ENCODE results near the gene XYLT1.

The XYLT1 gene

DNA sequence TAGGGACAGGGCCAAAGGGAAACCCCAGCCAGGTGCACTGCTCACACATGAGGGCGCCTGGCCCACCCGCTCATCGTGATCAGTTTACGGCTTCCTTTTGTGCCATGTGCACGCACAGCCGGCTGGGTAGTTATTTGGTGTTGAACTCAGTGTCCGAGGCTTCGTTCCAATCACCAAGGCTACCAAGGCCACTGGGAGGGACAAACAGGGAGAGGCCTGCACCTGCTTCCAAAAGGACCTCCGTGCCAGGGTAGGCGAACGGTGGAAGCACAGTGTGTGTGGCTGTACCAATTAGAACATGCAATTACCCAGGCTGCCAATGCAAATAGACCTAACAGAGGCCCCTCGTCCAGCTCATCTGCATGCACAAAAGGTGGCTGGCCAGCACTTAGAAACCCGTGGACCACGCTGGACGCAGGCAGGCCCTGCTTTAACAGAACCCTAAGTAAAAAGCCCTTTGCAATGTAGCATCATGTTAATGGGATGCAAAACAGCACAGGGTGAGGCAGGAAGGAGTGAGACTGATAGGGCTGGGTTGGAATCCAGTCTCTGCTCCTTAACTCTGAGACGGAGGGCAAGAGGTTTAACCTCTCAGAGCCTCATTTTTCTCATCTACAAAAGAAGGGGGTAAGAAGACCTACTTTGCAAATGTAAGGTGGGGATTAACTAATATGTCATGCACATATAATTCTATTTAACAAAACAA is 204.0 kb downstream of the XYLT1 start:
- DNase-seq (ENCODE audit: low read depth in 2 of 2, low spot score in 1 of 2), result no peak

DNA sequence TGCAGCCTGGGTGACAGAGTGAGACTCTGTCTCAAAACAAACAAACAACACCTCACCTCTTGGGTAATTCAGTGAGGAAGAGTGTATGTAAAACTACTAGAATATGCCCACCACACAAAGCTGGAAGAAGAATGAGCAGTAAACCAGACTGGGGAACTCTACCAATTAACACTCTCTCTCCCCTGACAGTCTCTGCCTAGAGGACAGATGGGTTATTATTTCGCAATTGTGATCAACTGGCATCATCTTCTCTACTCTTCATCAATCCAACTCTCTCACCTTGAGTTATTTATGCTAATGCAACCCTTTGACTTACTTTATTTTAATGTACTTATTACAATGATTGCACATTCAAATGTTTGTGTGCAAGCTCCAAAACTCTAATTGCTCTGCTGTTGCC is 205.6 kb downstream of the XYLT1 start:
- DNase-seq (ENCODE audit: low read depth in 2 of 2, low spot score in 1 of 2), result no peak

DNA sequence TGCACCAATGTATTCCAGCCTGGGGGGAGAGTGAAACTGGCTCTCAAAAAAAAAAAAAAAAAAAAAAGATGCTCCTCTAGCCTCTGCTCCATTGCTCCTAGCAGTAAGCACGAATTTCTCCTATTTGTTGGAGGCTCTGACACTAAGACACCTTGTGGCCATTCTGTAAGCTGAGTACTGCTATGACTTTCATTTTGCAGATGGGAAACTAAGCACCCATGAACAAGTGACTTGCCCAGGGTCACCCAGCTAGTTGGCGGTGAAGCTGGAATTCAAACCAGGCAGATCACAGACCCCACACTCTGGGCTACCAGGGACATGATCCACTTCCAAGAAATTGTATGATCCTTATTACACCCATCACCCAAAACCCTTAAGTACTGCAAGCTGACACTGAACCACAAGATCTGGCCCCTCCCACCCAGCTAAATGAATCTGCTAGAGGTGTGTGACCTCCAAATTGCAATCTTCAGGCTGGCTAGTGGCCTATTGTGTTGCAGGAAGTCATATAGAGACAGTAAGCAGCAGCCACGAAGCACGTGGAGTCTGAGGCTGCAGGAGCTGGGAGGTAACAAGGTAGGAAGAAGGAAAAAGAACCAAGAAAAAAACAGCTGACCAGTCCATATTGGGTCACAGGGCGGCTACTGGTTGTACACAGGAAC is 209.4 kb downstream of the XYLT1 start:
- no peak for DNase-seq (ENCODE audit: low read depth in 2 of 2, low spot score in 1 of 2)

DNA sequence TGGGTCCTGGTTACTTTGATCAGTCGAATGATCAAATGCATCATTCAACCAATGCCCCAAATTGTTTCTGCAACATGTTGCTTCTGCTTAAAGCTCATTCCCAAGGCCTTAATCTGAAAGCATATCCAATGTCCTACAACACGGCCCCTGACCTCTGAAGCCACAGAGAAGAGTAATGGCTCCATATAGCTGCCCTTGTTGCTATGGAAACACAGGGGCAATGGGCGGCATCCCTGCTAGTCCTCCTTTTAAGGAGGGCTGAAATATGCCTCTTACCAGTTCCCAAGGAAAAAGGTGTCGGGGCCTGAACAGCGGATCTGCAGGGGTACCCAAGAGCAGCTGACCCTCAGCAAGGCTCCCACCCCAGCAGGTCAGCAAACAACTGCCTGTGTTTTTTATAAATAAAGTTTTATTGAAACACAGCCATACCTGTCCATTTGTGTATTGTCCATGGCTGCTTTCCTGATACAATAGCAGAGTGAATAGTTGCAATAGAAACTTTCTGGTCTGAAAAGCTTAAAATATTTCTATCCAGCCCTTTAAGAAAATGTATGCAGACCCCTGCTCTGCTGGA is 210.4 kb downstream of the XYLT1 start:
- DNase-seq (ENCODE audit: low read depth in 2 of 2, low spot score in 1 of 2), result no peak

DNA sequence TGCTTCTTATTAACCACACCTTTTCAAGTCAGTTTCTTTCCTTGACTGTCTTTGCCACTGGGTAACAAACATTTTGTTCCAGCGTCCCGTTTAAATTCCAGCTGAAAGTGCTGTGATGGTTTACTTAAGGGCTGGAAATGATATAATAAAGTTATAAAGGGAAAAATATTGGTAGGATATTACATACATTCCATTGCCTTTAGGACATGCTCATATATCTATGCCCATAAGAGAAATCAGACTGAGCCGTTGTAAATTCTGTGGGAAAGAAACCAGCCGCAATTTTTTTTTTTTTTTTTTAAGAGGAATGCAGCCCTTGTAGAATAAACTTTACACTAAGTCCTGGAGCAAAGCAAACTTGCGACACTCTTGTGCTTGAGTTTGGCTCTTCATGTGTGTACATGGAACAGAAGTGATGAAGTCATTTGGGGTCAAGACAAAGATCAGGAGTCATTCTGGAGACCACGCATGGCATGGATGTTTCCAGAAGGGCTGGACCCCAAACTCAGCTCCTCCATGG is 210.9 kb downstream of the XYLT1 start:
- DNase-seq (ENCODE audit: low read depth in 2 of 2, low spot score in 1 of 2), result no peak

DNA sequence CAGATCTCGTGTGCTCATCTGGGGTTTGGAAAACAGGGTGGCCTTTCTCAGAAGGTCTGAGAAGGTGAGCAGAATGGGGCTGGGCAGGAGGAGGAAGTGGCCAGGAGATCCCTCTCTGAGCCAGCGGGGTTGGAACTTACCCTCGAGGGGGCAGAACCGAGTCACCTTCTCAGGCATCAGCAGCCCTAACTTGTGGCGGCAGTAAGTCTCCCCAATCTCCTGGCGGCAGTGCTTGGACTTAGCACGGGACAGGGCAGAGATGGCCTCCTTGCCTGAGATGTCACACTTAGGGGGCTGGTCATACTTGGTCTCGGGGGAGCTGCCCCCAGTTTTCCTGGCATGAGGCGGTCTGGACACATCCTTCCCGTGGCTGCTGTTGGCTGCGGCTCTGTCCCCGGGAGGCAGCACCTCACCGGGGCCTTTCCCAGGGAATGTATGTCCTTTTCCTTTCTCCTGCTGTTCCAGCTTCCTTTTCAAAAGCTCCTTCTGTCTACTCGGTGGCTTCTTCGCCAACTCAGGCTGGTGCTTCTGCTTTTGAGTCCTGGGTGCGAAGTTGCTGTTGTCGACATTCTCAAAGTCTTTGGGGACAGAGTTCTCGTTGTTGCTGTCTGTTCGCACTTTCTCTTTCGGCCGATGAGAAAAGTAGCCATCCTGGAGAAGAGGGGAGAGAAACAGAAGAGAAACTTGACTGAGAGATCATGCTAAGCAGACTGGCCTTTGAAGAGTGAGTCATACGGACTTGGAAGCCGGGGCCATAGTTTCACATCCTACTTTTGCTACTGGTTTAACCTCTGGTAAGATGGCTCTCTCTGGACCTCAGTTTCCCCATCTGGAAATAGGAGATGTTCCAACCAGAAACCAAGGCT is 211.7 kb downstream of the XYLT1 start:
- DNase-seq (ENCODE audit: low read depth in 2 of 2, low spot score in 1 of 2), result no peak

DNA sequence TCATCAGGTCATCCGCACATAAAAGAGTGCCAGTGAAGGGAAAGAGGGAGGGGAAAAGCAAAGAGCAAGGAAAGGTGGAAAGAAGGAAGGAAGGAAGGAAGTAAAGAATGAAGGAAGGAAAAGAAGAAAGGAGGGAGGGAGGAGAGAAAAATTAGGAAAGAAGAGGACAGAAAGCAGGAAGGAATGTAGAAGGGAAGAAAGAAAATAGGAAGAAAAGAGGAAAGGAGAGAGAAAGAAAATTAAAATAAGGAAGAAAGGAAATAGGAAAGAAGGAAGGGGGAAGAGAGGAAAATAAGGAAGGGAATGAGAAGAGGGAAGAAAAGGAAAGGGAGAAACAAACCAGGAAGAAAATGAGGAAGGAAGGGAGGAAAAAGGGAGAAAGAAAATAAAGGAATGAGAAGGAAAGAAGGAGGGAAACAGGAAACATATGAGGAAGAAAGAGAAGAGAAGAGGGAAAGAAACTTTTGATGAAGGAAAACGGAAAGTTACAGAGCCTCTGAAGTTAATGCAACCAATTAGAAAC is 212.6 kb downstream of the XYLT1 start:
- no peak for DNase-seq (ENCODE audit: low read depth in 2 of 2, low spot score in 1 of 2)

DNA sequence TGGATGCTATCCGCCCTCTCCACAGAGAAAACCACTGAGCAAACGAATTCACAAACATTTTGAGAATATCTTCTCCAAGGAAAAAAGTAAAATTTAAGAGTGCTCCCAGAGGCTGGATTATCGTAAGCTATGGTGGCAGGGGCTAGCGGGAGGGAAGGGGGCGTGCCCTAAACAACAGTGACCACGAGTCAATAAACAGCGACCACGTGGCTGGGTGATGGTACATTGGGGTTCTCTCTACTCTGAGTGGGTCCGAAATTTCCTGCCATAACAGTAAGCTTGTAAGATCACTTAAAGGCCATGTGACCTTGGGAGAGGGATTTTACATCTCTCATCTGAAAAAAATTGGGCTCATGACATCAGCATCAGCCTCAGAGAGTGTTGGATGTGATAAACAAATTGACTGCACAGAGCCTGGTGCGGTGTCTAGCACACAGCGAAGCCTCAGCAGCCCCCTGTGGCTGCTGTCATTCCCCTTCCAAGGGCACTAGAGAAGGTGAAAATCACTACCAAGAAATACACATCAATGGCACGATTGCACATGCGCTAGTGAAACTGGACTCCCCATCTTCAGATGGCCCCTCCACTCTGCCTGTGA is 213.2 kb downstream of the XYLT1 start:
- no peak for DNase-seq (ENCODE audit: low read depth in 2 of 2, low spot score in 1 of 2)

DNA sequence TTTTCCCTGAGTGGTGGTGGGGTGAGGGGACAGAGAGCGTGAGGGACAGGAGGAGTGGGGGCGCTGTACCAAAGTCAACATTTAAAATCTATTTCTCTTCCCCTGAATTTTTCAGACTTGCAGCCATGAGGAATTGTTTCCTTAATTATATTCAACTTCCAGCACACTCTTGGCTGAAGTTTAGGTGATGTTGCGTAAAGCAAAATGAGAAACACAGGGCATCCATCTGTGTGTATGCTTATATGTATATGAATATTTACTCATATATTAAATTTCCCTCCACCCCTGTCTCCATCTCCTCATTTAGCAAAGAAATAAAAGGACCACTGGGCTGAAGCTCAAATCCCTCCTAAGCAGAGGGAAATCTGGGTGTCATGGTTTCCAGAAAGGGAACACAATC is 218.1 kb downstream of the XYLT1 start:
- no peak for DNase-seq (ENCODE audit: low read depth in 2 of 2, low spot score in 1 of 2)

DNA sequence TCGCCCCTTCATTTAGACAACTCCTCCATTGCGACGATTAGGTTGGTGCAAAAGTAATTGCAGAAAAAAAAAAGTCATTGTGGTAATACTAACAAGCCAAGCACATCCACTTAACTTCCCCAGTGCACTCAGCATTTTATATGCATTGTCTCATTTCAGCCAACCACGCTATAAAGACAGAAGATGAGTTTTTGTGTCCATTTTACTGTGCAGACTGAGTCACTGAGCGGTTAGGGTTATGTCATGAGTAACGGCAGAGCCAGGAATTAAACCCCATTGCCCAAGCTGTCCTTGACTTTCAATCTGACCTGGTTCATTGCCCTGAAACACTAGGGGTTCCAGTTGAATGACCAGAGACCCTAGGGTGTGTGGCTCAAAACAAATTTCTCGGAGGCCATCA is 218.7 kb downstream of the XYLT1 start:
- no peak for DNase-seq (ENCODE audit: low read depth in 2 of 2, low spot score in 1 of 2)

DNA sequence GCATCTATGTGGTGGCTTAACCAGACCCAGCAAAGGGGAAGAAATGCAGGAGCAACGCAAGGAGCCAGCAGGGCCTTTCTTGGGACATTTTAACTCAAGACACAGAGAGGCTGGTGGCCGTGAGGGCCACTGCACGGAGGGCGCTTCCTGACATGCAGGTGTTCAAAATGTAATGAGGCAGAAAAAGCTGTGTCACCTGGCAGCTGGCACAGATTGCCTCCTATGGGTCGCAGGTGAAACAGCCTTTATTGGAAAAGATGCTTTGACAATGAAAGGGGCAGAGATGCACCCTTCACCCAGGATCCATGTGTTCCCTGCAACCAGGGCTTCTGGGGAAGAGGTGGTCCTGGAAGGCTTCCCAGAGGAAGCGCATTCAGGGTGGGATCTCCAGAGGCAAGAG is 219.3 kb downstream of the XYLT1 start:
- no peak for DNase-seq (ENCODE audit: low read depth in 2 of 2, low spot score in 1 of 2)

DNA sequence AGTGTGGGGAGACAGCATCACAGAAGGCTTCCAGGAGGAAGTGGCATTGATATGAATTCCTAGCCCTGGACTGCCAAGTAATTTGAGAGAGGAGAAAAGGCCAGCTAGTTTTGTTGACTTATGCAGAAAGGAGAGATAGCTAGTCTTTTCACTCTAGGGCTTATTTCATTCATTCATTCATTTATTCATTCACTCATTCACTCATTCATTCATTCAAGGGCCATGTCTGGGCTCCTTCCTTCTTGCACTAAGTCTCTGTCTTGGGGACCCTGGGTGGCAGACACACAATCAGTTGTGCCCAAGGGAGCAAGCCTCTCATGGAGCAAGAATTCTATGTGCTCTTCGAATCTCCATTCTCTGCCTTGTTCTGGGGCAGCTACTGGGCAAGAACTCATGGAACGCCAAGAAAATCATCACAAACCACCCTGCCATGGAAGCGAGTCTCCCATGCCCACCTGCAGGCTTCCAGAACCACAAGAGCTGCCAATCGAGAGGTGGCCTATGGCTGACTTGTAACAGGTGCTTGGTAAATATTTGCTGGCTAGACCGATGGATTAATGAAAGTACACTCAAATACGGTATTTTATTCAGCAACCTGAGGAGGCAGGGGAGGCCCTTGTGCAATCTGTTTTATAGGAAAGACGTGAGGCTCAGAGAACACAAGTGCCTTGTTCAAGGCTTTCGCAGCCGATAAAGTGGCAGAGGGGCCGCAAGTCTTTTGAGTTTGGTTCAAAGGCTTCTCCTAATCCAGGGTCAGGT is 223.6 kb downstream of the XYLT1 start:
- DNase-seq (ENCODE audit: low read depth in 2 of 2, low spot score in 1 of 2), result no peak

DNA sequence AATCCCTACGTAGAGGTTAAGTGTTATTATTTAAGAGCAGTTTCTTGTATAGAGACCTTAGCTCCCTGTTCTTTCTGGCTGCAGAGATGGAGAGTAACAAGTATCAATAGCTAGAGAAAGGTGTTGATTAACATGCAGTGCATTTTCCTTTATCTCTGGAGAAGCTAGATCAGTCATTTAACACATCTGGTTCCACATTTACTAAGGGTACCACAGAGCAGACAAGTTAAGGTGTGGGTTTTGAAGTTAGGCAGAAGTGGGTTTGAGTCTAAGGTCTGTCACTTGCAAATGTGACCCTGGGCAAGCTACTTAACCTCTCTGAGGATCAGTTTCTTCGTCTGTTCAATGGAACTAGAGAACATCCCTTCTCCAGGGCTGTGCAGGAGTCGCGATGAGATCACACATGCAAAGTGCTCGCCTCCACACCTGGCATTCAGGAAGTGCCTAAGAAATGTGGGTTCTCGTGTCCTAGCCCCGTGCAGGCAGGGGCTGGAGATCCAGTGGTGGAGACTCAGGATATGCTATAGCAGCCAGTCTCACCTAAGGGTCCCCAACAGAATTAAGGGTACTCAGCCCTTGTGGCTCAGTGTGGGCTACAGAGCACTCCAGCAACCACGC is 224.4 kb downstream of the XYLT1 start:
- no peak for DNase-seq (ENCODE audit: low read depth in 2 of 2, low spot score in 1 of 2)

DNA sequence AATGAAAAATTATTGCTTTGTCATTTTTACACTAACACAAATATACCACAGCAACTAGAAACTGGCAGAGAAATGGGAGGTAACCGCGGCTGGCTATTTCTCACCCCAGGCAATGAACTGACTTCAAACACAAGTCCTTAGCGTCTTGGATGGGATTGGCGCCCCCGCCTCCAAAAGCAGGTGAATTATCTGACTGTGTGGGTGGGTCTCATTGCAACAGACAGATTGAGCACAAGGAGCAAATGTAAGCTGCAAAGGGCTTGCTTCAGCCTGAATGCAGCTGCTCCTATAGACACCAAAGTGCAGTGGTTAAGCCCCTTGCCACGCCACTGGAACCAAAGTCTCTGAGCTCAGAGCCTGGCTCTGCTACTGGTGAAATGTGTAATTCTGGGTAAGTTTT is 225.0 kb downstream of the XYLT1 start:
- DNase-seq (ENCODE audit: low read depth in 2 of 2, low spot score in 1 of 2), result no peak

DNA sequence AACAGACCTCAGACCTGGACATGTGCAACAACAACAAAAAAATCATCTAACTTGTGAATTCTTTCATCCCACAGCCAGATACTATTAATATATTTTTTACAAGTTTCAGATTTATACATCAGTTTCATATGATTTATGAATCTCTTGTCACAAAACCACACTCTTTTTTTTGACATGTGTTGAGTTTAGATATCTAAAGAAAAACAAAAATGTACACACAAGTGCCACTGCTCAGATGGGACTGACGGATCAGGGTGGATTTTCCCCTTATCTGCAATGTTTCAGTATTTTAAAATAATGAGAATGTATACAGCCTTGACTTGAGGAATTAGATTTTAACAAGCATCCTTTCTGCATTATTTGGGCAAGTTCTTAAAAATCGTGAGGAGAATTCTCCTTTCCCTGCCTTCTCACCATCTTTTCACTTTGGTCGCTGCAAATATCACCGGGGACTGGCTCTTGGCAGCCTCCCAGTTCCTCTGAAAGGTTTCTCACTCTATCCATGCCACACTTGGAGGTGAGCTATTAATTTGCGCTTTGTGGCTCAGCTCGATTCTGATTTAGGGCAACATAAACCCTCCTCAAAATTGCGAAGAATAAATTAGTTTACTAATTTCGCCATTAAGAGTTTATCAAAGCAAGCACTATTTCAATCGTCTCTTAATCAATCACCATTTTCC is 225.7 kb downstream of the XYLT1 start:
- DNase-seq (ENCODE audit: low read depth in 2 of 2, low spot score in 1 of 2), result no peak

DNA sequence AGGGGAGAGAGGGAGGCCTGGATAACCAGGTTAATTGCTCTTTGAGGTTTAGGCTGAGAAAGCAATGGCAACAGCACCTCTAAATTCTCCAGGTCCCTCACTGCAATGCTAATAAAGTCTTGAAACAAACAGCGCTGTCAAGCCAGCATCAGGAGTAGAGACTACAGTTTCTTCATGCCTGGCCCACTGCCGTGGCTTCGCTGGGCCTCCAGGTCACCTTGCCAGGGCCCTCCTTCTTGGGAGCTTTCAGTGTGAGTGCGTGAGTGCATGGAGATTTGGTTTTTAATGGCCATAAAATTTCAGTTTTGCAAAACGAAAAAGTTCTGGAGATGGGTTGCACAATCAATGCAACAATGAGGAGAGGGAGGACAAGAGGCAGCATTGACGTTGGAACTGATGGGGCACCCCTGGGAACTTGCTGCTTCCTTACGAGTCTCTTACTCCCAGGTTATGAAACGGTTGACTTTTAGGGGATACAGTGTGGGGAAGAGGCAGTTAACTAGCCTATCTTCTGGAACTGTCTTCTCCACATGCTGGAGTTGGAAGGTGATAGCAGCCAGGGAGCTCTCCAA is 229.4 kb downstream of the XYLT1 start:
- no peak for DNase-seq (ENCODE audit: low read depth in 2 of 2, low spot score in 1 of 2)

DNA sequence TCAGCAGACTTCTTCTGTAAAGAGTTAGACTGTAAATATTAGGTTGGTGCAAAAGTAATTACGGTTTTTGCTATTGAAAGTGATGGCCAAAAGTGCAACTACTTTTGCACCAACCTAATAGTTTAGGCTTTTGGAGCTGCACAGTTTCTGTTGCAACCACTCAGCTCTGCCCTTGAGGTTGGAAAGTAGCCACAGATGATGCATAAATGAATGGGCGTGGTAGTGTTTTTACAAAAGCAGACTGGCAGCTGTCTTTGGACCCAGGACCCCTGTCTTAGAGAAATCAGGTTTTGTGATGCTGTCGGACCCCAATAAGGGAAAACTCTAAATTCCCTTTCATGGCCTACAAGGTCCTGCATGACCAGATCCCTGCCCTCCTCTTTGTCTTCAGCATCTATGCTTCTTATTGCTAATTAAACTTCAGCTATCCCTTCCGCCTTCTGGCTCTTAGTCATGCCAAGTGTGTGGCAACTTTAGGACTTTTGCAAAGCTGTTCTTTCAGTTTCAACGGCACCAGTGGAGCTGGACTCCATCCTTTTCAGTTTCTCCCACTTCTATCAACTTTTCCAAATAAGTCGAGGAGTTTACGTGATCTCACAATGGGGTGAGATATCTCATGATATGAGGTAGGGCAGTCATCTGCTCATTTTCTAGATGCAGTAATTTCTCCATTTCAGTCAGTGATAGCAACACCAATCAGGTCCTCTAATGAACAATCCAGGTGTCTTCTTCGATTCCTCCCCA is 232.3 kb downstream of the XYLT1 start:
- no peak for DNase-seq (ENCODE audit: low read depth in 2 of 2, low spot score in 1 of 2)

DNA sequence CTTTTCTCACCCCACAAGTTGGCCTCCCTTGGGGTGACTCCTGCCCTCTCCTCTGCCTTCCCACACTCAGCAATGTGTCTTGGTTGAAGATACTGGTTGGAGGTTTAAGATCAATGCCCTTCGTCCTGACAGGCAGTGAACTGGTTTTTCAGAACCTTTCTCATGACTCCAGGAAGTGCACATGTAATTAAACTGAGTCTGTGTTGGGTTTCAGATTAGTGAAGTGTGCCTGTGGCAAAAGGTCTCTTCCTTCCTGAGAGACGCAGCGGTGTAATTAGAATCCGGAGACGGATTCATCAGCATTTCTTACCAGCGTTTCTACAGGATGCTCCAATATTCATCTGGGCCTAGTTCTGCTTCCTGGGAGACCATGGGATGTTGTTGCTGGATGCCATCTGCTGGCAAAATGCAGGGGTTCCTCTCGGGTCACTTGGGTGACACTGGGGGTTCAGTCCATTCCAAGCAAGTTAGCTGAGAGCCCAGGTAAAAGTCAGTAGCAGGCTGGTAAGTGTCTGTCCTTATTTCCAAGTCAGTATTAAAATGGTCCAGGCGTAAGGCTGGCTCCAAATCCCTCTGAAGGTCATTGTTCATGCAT is 233.3 kb downstream of the XYLT1 start:
- no peak for DNase-seq (ENCODE audit: low read depth in 2 of 2, low spot score in 1 of 2)
